22Rv1 (cell line): ENCODE results near the gene ARHGAP26.
A peak's percentile ranks its signal among the peaks of the same experiment; 100 is the strongest.
"Not testable (repeated sequence)": the region's sequence is repeated elsewhere in the genome, so short reads cannot be mapped to it uniquely, and the experiment has no call there.

Experiments used
- H3K27ac ChIP-seq: fragments of 450-650 bp; 2 replicates; pipeline ENCODE4 v1.5.1; 2017
- CTCF ChIP-seq: fragments of 450-650 bp; IDR thresholded peaks from 2 replicates; pipeline ENCODE4 v1.5.1; 2017; ENCODE audit warnings: mild to moderate bottlenecking
- ZFX ChIP-seq: fragments of 450-650 bp; IDR thresholded peaks from 2 replicates; pipeline ENCODE4 v1.6.1; 2017; ENCODE audit warnings: antibody characterized with exemption, borderline replicate concordance

Gene ARHGAP26

GRCh38 chr5:142957528-142957927 is 187.4 kb downstream of the ARHGAP26 start:
- no peak overlapping the region for H3K27ac ChIP-seq
- TF ChIP-seq CTCF (no peak), ZFX (no peak)

GRCh38 chr5:142958944-142959682 is 188.9 kb downstream of the ARHGAP26 start:
- H3K27ac ChIP-seq = no peak overlapping the region
- TF ChIP-seq ZFX (no peak), CTCF (no peak)

GRCh38 chr5:142959683-142960657 is 189.8 kb downstream of the ARHGAP26 start:
- TF ChIP-seq ZFX (no peak), CTCF (no peak)
- no peak overlapping the region for H3K27ac ChIP-seq

GRCh38 chr5:142961440-142962173 is 191.4 kb downstream of the ARHGAP26 start:
- no peak for TF ChIP-seq CTCF
- no peak for TF ChIP-seq ZFX
- H3K27ac ChIP-seq = no peak overlapping the region

- H3K27ac ChIP-seq = no peak overlapping the region
- TF ChIP-seq ZFX = no peak
- no peak for TF ChIP-seq CTCF
Observed at GRCh38 chr5:142962174-142962533, 192.0 kb downstream of the ARHGAP26 start.

GRCh38 chr5:142965258-142966120 is 195.3 kb downstream of the ARHGAP26 start:
- peak; percentile 75 for TF ChIP-seq CTCF
- H3K27ac ChIP-seq = not testable (repeated sequence)
